K562 (cell line): ENCODE measurements around the gene CKAP5. TPM values are rescaled to one million over a fixed set of nuclear protein-coding genes. Genes with fewer than 3 reads are reported as not detected.
A peak's percentile ranks its signal among the peaks of the same experiment; 100 is the strongest.

ENCODE experiments used
- BRD9 ChIP-seq: fragments of 450-650 bp; IDR thresholded peaks from 2 replicates; pipeline ENCODE4 v1.6.1; 2018; ENCODE audit warnings: low read depth; ENCODE audit not compliant: partially characterized antibody
- CBX1 ChIP-seq: sonication (generic); IDR thresholded peaks from 2 replicates; pipeline ENCODE4 v1.6.1; 2016; ENCODE audit warnings: antibody characterized with exemption, low read depth, mild to moderate bottlenecking
- CBX5 ChIP-seq: IDR thresholded peaks from 2 replicates; pipeline ENCODE4 v1.6.1; 2014; ENCODE audit warnings: low read depth, borderline replicate concordance
- HDAC3 ChIP-seq: fragments of 450-650 bp; IDR thresholded peaks from 2 replicates; pipeline ENCODE4 v1.6.1; 2018; ENCODE audit warnings: borderline replicate concordance, mild to moderate bottlenecking, moderate library complexity; ENCODE audit not compliant: partially characterized antibody
- MAZ ChIP-seq, 2 experiments: fragments of 450-650 bp in 1 of 2; sonication (generic) in 1 of 2; formaldehyde crosslinking; IDR thresholded peaks in 1 of 2; conservative IDR thresholded peaks in 1 of 2; 2 replicates each; pipeline versions ENCODE4 v1.4.0 to v1.5.0; 2020; ENCODE audit warnings: mild to moderate bottlenecking in 1 of 2, missing genetic modification reagents in 1 of 2
- NCOA4 ChIP-seq: fragments of 450-650 bp; IDR thresholded peaks from 2 replicates; pipeline ENCODE4 v1.6.1; 2018; ENCODE audit warnings: mild to moderate bottlenecking; ENCODE audit not compliant: partially characterized antibody
- NFE2L1 ChIP-seq: fragments of 450-650 bp; IDR thresholded peaks from 2 replicates; pipeline ENCODE4 v1.6.1; 2016; ENCODE audit warnings: missing genetic modification characterization, low read depth, mild to moderate bottlenecking, missing compliant biosample characterization, moderate library complexity, borderline replicate concordance
- NFIX ChIP-seq: fragments of 250-450 bp; sonication (Bioruptor Pico); IDR thresholded peaks from 2 replicates; pipeline ENCODE4 v1.4.0; 2020; ENCODE audit warnings: low read depth, mild to moderate bottlenecking, moderate library complexity
- NFYB ChIP-seq: IDR thresholded peaks from 2 replicates; pipeline ENCODE4 v1.6.1; 2011; ENCODE audit warnings: mild to moderate bottlenecking, moderate library complexity; ENCODE audit not compliant: insufficient read length; ENCODE audit errors: extremely low read depth
- PCBP2 ChIP-seq: fragments of 200-400 bp; formaldehyde crosslinking; IDR thresholded peaks from 2 replicates; pipeline ENCODE4 v1.6.1; 2018; ENCODE audit warnings: low read length, low read depth, mild to moderate bottlenecking, moderate library complexity; ENCODE audit not compliant: poor library complexity, severe bottlenecking
- SIN3A ChIP-seq, 2 experiments: fragments of 150-350 bp in 1 of 2; IDR thresholded peaks; 2 replicates each; pipeline ENCODE4 v1.6.1; 2011 to 2016; ENCODE audit warnings: borderline replicate concordance in 2 of 2, low read depth in 2 of 2, low read length in 2 of 2, mild to moderate bottlenecking in 2 of 2, moderate library complexity in 2 of 2; ENCODE audit not compliant: control insufficient read depth in 1 of 2
- SIRT6 ChIP-seq: IDR thresholded peaks from one replicate; pipeline ENCODE4 v1.6.1; 2012; ENCODE audit warnings: low read depth, mild to moderate bottlenecking, control low read depth, inconsistent platforms, low read length, moderate library complexity
- SMARCA4 ChIP-seq: fragments of 450-650 bp; IDR thresholded peaks from 2 replicates; pipeline ENCODE4 v1.6.1; 2016
- SOX6 ChIP-seq: fragments of 450-650 bp; IDR thresholded peaks from 2 replicates; pipeline ENCODE4 v1.6.1; 2014; ENCODE audit warnings: mild to moderate bottlenecking
- TRIM24 ChIP-seq, 2 experiments: fragments of 450-650 bp; IDR thresholded peaks; 2 replicates each; pipeline ENCODE4 v1.6.1; 2016
- ZNF212 ChIP-seq: fragments of 450-650 bp; formaldehyde crosslinking; IDR thresholded peaks from 2 replicates; pipeline ENCODE4 v1.4.0; 2020; ENCODE audit warnings: mild to moderate bottlenecking
- ZNF217 ChIP-seq: sonication (generic); formaldehyde crosslinking; IDR thresholded peaks from 2 replicates; pipeline ENCODE4 v1.8.0; 2022; ENCODE audit warnings: mild to moderate bottlenecking, missing genetic modification reagents
- ZNF384 ChIP-seq: IDR thresholded peaks from 2 replicates; pipeline ENCODE4 v1.6.1; 2012; ENCODE audit warnings: low read depth, low read length, improper control_type of control experiment
- ZNF431 ChIP-seq: sonication (generic); formaldehyde crosslinking; IDR thresholded peaks from 2 replicates; pipeline ENCODE4 v1.8.0; 2022; ENCODE audit warnings: mild to moderate bottlenecking, missing genetic modification reagents
- polyA plus RNA-seq, 8 experiments: library from polyadenylated mRNA; depleted of rRNA in 4 of 8; stranded (reverse) in 5 of 8; unstranded in 3 of 8; fragments of >200 nt; fragmentation: Nextera tagmentation in 2 of 8; fragmentation: Illumina TruSeq in 1 of 8; extraction: Ambion mirVana in 2 of 8; extraction: Trizol in 1 of 8; gene quantifications; 2 replicates each; pipeline versions ENCODE4 v1.2.1 to v1.2.3, GENCODE V29; 2011 to 2014; ENCODE audit warnings: inconsistent platforms in 1 of 8, missing spikeins in 1 of 8
- total RNA-seq, 7 experiments: library from RNA; depleted of rRNA in 6 of 7; stranded (reverse); fragments of >200 nt in 6 of 7; fragmentation: Illumina TruSeq in 2 of 7; extraction: Trizol in 2 of 7; gene quantifications; 2 replicates each; pipeline versions ENCODE4 v1.2.1 to v1.2.3, GENCODE V29; 2011 to 2021; ENCODE audit warnings: low replicate concordance in 1 of 7
- TF ChIP-seq, protein P1 (sequence below): fragments of 250-450 bp; sonication (Bioruptor Pico); IDR thresholded peaks from 2 replicates; pipeline ENCODE4 v1.4.0; 2020; ENCODE audit warnings: borderline replicate concordance
- TF ChIP-seq, protein P2 (sequence below): fragments of 250-450 bp; sonication (Bioruptor Pico); IDR thresholded peaks from 2 replicates; pipeline ENCODE4 v1.6.1; 2021; ENCODE audit warnings: mild to moderate bottlenecking
- TF ChIP-seq, protein P3 (sequence below): IDR thresholded peaks from 2 replicates; pipeline ENCODE4 v1.6.1; 2012; ENCODE audit warnings: low read depth, low read length, improper control_type of control experiment, borderline replicate concordance

Gene CKAP5
- total and polyA plus RNA-seq, 9 of the 15 experiments (the other 6 are each of a cell fraction or from before 2014, with no cell fraction given), result 60.1 to 239 (median 139) TPM

DNA sequence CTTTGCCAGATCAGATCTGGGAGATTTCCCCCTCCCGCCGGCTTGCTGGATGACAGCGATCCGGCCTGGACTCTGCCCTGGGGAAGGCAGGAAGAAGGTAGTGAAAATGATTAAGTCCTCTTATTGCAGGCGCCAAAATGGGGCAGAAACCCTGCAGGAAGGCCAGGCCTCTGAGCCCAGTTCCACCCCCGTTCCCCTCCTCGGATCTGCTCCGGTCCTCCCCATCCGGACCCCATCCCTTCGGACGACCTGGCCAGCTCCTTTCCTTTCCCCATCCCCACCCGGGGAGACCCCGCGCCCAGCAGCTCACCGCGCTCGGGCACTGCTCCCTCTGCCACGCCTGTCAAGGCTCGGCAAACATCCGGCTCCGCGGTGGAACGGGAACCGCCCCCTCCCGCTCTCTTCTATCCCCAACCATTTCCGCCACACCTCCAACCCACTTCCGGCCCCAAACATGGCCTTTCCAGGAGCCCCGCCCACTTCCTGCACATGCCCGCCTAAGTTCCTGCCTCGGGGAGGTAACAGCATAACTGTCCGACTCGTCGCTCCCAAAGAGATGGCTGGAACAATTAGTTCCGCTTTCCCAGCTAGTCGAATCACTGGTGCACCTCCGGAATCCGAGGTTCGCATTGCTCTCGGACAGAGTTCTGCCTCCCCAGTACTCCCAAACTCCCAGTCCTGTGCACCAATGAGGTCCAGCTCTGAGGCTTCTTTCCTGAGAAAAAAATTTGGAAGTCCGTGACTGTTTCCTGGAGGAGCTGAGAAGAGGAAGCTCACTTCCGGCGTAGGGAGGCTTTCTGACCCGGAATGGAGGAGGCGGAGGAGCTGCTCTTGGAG lies 145.6 kb downstream of the CKAP5 start, which contains the start of the genes ARHGAP1 and ZNF408 (continued):
- TF ChIP-seq SIN3A (IDR thresholded peaks at IDR 0.05; ENCODE audit: borderline replicate concordance in 2 of 2, control insufficient read depth in 1 of 2, low read depth in 2 of 2, low read length in 2 of 2), result peak; percentile 84 to 97
- TF ChIP-seq, protein P1, sequence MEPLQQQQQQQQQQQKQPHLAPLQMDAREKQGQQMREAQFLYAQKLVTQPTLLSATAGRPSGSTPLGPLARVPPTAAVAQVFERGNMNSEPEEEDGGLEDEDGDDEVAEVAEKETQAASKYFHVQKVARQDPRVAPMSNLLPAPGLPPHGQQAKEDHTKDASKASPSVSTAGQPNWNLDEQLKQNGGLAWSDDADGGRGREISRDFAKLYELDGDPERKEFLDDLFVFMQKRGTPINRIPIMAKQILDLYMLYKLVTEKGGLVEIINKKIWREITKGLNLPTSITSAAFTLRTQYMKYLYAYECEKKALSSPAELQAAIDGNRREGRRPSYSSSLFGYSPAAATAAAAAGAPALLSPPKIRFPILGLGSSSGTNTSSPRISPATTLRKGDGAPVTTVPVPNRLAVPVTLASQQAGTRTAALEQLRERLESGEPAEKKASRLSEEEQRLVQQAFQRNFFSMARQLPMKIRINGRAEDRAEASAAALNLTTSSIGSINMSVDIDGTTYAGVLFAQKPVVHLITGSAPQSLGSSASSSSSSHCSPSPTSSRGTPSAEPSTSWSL (CRISPR knock-in tag), result no peak; the same call in 1 of the 2 replicates
- TF ChIP-seq, protein P2, sequence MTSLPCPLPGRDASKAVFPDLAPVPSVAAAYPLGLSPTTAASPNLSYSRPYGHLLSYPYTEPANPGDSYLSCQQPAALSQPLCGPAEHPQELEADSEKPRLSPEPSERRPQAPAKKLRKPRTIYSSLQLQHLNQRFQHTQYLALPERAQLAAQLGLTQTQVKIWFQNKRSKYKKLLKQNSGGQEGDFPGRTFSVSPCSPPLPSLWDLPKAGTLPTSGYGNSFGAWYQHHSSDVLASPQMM (CRISPR knock-in tag), result no peak
- peak; percentile 54; the same call in 1 of the 2 replicates for TF ChIP-seq SOX6
- TF ChIP-seq ZNF431 (CRISPR knock-in tag), result no peak
- TF ChIP-seq NFIX, result no peak
- TF ChIP-seq, protein P3, sequence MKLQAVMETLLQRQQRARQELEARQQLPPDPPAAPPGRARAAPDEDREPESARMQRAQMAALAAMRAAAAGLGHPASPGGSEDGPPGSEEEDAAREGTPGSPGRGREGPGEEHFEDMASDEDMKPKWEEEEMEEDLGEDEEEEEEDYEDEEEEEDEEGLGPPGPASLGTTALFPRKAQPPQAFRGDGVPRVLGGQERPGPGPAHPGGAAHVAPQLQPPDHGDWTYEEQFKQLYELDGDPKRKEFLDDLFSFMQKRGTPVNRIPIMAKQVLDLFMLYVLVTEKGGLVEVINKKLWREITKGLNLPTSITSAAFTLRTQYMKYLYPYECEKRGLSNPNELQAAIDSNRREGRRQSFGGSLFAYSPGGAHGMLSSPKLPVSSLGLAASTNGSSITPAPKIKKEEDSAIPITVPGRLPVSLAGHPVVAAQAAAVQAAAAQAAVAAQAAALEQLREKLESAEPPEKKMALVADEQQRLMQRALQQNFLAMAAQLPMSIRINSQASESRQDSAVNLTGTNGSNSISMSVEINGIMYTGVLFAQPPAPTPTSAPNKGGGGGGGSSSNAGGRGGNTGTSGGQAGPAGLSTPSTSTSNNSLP, result no peak
- no peak for TF ChIP-seq ZNF212 (CRISPR knock-in tag)
- no peak for TF ChIP-seq ZNF217
- TF ChIP-seq SIRT6, result no peak
- TF ChIP-seq HDAC3, result peak; percentile 82
- TF ChIP-seq CBX1, result peak; percentile 60; the same call in 1 of the 2 replicates
- no peak for TF ChIP-seq NFE2L1 (tag)
- no peak for TF ChIP-seq CBX5
- no peak for TF ChIP-seq NCOA4
- TF ChIP-seq PCBP2, result no peak
- no peak for TF ChIP-seq NFYB
- no peak for TF ChIP-seq ZNF384
- TF ChIP-seq BRD9, result no peak
- 0 out of 2 replicates have a peak, but pooled peaks have one; percentile 5 for TF ChIP-seq SMARCA4
- peak; percentile 78 to 82 for TF ChIP-seq MAZ (CRISPR knock-in tag; conservative IDR thresholded peaks at IDR 0.05 in 1 of 2, IDR thresholded peaks at IDR 0.05 in 1 of 2)
- TF ChIP-seq TRIM24 (IDR thresholded peaks at IDR 0.05), result peak in 1 of 2 experiments; percentile 100; a peak in 2 of 4 replicates
